Endothelial cell (in vitro differentiated cells): Measurements from ENCODE around the gene RCC1. TPM values are rescaled to one million over a fixed set of nuclear protein-coding genes. Genes with fewer than 3 reads are reported as not detected.

Experiments
- DNase-seq: peaks from one replicate; pipeline ENCODE4 v3.0.0; 2021; ENCODE audit warnings: low spot score
- H3K27ac Mint-ChIP-seq: one replicate; pipeline ENCODE4 v1.8.0; 2021; ENCODE audit warnings: mixed read lengths, inconsistent platforms; ENCODE audit not compliant: unreplicated experiment
- H3K27me3 Mint-ChIP-seq: one replicate; pipeline ENCODE4 v1.8.0; 2021; ENCODE audit warnings: mild to moderate bottlenecking, moderate library complexity, mixed read lengths, inconsistent platforms; ENCODE audit not compliant: unreplicated experiment
- H3K36me3 Mint-ChIP-seq: one replicate; pipeline ENCODE4 v1.8.0; 2021; ENCODE audit warnings: mild to moderate bottlenecking, low read depth, mixed read lengths, inconsistent platforms; ENCODE audit not compliant: unreplicated experiment
- H3K4me1 Mint-ChIP-seq: one replicate; pipeline ENCODE4 v1.8.0; 2021; ENCODE audit warnings: mild to moderate bottlenecking, mixed read lengths, inconsistent platforms; ENCODE audit not compliant: unreplicated experiment
- H3K4me3 Mint-ChIP-seq: one replicate; pipeline ENCODE4 v1.8.0; 2021; ENCODE audit warnings: mild to moderate bottlenecking, mixed read lengths, inconsistent platforms; ENCODE audit not compliant: unreplicated experiment
- H3K9me3 Mint-ChIP-seq: one replicate; pipeline ENCODE4 v1.8.0; 2021; ENCODE audit warnings: mixed read lengths, inconsistent platforms; ENCODE audit not compliant: unreplicated experiment
- total RNA-seq: library from RNA; stranded (reverse); fragmentation: NEBNext Ultra II Directional; extraction: Animal tissue kit (Norgen Biotek cat#: 25700); gene quantifications from one replicate; pipeline ENCODE4 v1.2.1, GENCODE V29; 2021; ENCODE audit not compliant: unreplicated experiment
- TF ChIP-seq, protein P1 (sequence below): fragments of 200-600 bp; sonication (generic); IDR thresholded peaks from one replicate; pipeline ENCODE4 v1.5.0; 2021; ENCODE audit warnings: antibody characterized with exemption; ENCODE audit not compliant: unreplicated experiment

The RCC1 gene
- total RNA-seq, 1 donor from 2014 or later = 21.9 TPM

- TF ChIP-seq, protein P1, sequence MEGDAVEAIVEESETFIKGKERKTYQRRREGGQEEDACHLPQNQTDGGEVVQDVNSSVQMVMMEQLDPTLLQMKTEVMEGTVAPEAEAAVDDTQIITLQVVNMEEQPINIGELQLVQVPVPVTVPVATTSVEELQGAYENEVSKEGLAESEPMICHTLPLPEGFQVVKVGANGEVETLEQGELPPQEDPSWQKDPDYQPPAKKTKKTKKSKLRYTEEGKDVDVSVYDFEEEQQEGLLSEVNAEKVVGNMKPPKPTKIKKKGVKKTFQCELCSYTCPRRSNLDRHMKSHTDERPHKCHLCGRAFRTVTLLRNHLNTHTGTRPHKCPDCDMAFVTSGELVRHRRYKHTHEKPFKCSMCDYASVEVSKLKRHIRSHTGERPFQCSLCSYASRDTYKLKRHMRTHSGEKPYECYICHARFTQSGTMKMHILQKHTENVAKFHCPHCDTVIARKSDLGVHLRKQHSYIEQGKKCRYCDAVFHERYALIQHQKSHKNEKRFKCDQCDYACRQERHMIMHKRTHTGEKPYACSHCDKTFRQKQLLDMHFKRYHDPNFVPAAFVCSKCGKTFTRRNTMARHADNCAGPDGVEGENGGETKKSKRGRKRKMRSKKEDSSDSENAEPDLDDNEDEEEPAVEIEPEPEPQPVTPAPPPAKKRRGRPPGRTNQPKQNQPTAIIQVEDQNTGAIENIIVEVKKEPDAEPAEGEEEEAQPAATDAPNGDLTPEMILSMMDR = no peak
- Mint-ChIP-seq H3K27me3 (peaks cover 1% of the 10 kb centered on the region), H3K36me3 (no peaks in the 10 kb centered on the region), H3K4me1 (no peaks in the 10 kb centered on the region), H3K27ac (no peak overlapping the region), H3K4me3 (no peak overlapping the region), H3K9me3 (no peaks in the 10 kb centered on the region)
- no peak for DNase-seq
Measured at GRCh38 chr1:28545246-28545628, 39.4 kb downstream of the RCC1 start.

DNA sequence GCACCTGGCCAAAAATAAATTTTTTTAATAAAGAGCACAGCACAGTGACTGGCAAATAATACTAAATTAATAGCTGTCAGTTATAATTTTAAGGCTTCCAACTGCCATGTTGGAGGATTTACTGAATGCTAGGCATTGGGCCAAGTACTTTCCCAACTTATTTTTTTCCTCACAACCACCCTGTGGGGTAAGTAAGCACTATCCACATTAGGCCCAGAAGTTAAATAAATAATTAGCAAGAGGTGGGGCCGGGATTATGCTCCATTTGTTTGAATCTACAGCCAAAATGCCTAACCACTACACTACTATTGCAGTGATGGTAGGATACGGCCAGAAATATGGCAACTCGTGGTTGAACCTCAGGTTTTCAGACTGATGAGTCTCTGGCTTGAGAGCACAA lies 42.5 kb downstream of the RCC1 start:
- H3K9me3 Mint-ChIP-seq = no peaks in the 10 kb centered on the region
- no peak overlapping the region for H3K27ac Mint-ChIP-seq
- TF ChIP-seq, protein P1 = no peak
- peaks cover 1% of the 10 kb centered on the region for H3K27me3 Mint-ChIP-seq
- no peaks in the 10 kb centered on the region for H3K36me3 Mint-ChIP-seq
- H3K4me1 Mint-ChIP-seq = no peaks in the 10 kb centered on the region
- DNase-seq = no peak
- no peak overlapping the region for H3K4me3 Mint-ChIP-seq

- TF ChIP-seq, protein P1 = no peak
- H3K9me3 Mint-ChIP-seq = no peaks in the 10 kb centered on the region
- no peak overlapping the region for H3K4me3 Mint-ChIP-seq
- no peak overlapping the region for H3K27ac Mint-ChIP-seq
- H3K4me1 Mint-ChIP-seq = no peaks in the 10 kb centered on the region
- H3K36me3 Mint-ChIP-seq = peaks cover 3% of the 10 kb centered on the region
- no peak for DNase-seq
- H3K27me3 Mint-ChIP-seq = peaks cover 1% of the 10 kb centered on the region
Measured at GRCh38 chr1:28551381-28551780, 45.5 kb downstream of the RCC1 start.

DNA sequence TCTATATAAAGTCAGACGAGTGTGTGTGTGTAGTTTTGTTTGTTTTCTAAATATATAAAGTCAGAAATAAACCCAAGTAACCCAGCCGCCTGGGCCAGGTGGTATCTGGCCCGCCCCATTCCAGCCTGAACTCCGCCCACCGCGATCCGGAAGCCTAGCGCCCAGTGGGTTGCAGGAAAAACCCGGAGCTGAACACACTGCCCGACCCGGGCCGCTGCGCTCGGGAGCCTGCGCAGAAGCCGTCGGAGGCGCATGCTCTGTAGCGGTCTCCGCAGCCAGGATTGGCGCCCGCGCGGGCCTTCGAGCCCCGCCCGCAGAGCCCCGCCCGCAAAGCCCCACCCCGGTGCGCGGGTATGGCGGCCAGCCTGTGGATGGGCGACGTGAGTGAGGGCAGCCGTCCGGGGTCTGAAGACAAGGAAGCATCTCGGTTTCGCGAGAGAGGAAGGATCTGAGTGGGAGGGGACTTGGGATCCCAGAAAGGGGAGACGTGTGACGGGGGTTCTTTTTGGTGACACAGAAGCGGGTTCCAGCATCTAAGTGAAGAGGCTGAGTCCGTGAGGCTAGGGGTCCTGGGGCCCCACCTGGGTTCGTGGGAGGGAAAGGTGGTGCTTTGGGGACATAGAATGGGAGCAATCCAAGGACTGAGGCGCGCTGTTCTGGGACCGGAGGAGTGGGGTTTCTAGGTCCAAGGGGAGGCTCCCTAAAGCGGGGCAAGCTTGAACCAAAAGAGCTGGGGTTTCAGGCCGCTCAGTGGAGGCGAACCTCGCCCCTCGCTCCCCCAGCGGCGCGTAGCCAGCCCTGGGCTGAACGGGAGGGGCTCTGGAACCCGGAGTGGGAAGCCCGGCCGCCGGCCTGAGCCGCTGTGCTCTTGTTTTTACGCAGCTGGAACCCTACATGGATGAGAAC lies 47.2 kb downstream of the RCC1 start, which contains the start of gene TRNAU1AP:
Gene TRNAU1AP (plus strand): TSS at position 328 of the 906 bp plus-strand sequence. CDS start 26 bp downstream, at position 354.
- Mint-ChIP-seq H3K36me3 (peaks cover 3% of the 10 kb centered on the region), H3K9me3 (no peaks in the 10 kb centered on the region), H3K4me1 (no peaks in the 10 kb centered on the region), H3K27me3 (peaks cover 1% of the 10 kb centered on the region), H3K27ac (peak within 1 kb of the TSS; percentile 88), H3K4me3 (peak within 1 kb of the TSS; percentile 99)
- TF ChIP-seq, protein P1 = no peak
- peak; percentile 96 for DNase-seq

GRCh38 chr1:28560886-28561285 lies 55.0 kb downstream of the RCC1 start:
- Mint-ChIP-seq H3K9me3 (no peaks in the 10 kb centered on the region), H3K27me3 (peaks cover 1% of the 10 kb centered on the region), H3K27ac (no peak overlapping the region), H3K4me1 (no peaks in the 10 kb centered on the region), H3K4me3 (peak overlapping the region; percentile 8), H3K36me3 (peaks cover 17% of the 10 kb centered on the region)
- no peak for DNase-seq
- TF ChIP-seq, protein P1 = no peak
